ENCODE measurements around the gene UNC5C. TPM values are rescaled to one million over a fixed set of nuclear protein-coding genes. Genes with fewer than 3 reads are reported as not detected.

UNC5C gene
- total RNA-seq, 1 experiment from 2014 or later: 8.2 TPM

GRCh38 chr4:95494186-95494585 is 54.6 kb downstream of the UNC5C start:
- Histone ChIP-seq H3K36me3 (ENCODE audit: control insufficient read depth, insufficient read depth, low read length) (no peaks in the 10 kb centered on the region; the same call in 1 of the 2 replicates), H3K27ac (ENCODE audit: low read length) (no peak overlapping the region), H3K4me3 (ENCODE audit: low read depth in 2 of 2, low read length in 2 of 2) (no peak overlapping the region), H3K27me3 (ENCODE audit: control insufficient read depth, insufficient read depth, low read length) (no peaks in the 10 kb centered on the region), H3K9me3 (ENCODE audit: control insufficient read depth, insufficient read depth, low read depth, low read length) (no peaks in the 10 kb centered on the region), H3K4me1 (ENCODE audit: control insufficient read depth, insufficient read depth, low read length) (no peaks in the 10 kb centered on the region)
- BruUV-seq (replicated peaks): no TSS peak
- ATAC-seq (no peak), DNase-seq (ENCODE audit: low read depth, low spot score) (no peak)
- intact Hi-C loops (cut with micrococcal nuclease; ENCODE audit: unreplicated experiment): no loop called here
- no peak for TF ChIP-seq CTCF (IDR thresholded peaks at IDR 0.05)
- TF ChIP-seq SIN3A (IDR thresholded peaks at IDR 0.05; ENCODE audit: borderline replicate concordance, insufficient read depth, low read depth, low read length): no peak
- TF ChIP-seq TCF7L2 (IDR thresholded peaks at IDR 0.05; ENCODE audit: low read depth, low read length): no peak
- no peak for TF ChIP-seq REST (IDR thresholded peaks at IDR 0.05; ENCODE audit: insufficient read depth in 1 of 2, low read depth in 2 of 2, low read length in 1 of 2)
- CTCF ChIA-PET: no interaction called here
- in situ Hi-C loops (cut with HindIII; ENCODE audit: low pct_unique_long_range_greater_than_20kb, low sequenced_read_pairs): no loop called here
- POLR2A ChIA-PET: no interaction called here

GRCh38 chr4:95478679-95479078 is 70.1 kb downstream of the UNC5C start:
- no peak overlapping the region for H3K4me3 ChIP-seq (ENCODE audit: low read depth in 2 of 2, low read length in 2 of 2)
- BruUV-seq (replicated peaks): no TSS peak
- ChIA-PET CTCF (no interaction called here), POLR2A (no interaction called here)
- ATAC-seq (no peak), DNase-seq (ENCODE audit: low read depth, low spot score) (no peak)
- H3K9me3 ChIP-seq (ENCODE audit: control insufficient read depth, insufficient read depth, low read depth, low read length): no peaks in the 10 kb centered on the region
- no peaks in the 10 kb centered on the region for H3K27me3 ChIP-seq (ENCODE audit: control insufficient read depth, insufficient read depth, low read length)
- no peaks in the 10 kb centered on the region for H3K4me1 ChIP-seq (ENCODE audit: control insufficient read depth, insufficient read depth, low read length)
- no peaks in the 10 kb centered on the region for H3K36me3 ChIP-seq (ENCODE audit: control insufficient read depth, insufficient read depth, low read length)
- in situ Hi-C loops (cut with HindIII; ENCODE audit: low pct_unique_long_range_greater_than_20kb, low sequenced_read_pairs) (no loop called here), intact Hi-C loops (cut with micrococcal nuclease; ENCODE audit: unreplicated experiment) (no loop called here)
- TF ChIP-seq CTCF (IDR thresholded peaks at IDR 0.05): no peak
- no peak overlapping the region for H3K27ac ChIP-seq (ENCODE audit: low read length)

- ChIA-PET CTCF (no interaction called here), POLR2A (no interaction called here)
- no peaks in the 10 kb centered on the region for H3K9me3 ChIP-seq (ENCODE audit: control insufficient read depth, insufficient read depth, low read depth, low read length)
- no peak overlapping the region for H3K27ac ChIP-seq (ENCODE audit: low read length)
- in situ Hi-C loops (cut with HindIII; ENCODE audit: low pct_unique_long_range_greater_than_20kb, low sequenced_read_pairs): no loop called here
- H3K27me3 ChIP-seq (ENCODE audit: control insufficient read depth, insufficient read depth, low read length): no peaks in the 10 kb centered on the region
- H3K36me3 ChIP-seq (ENCODE audit: control insufficient read depth, insufficient read depth, low read length): no peaks in the 10 kb centered on the region
- DNase-seq (ENCODE audit: low read depth, low spot score): no peak
- ATAC-seq: no peak
- H3K4me3 ChIP-seq (ENCODE audit: low read depth in 2 of 2, low read length in 2 of 2): no peak overlapping the region
- intact Hi-C loops (cut with micrococcal nuclease; ENCODE audit: unreplicated experiment): no loop called here
- no TSS peak for BruUV-seq (replicated peaks)
- no peak for TF ChIP-seq POLR2AphosphoS5 (IDR thresholded peaks at IDR 0.05; ENCODE audit: low read depth, low read length)
- no peak for TF ChIP-seq REST (IDR thresholded peaks at IDR 0.05; ENCODE audit: insufficient read depth in 1 of 2, low read depth in 2 of 2, low read length in 1 of 2)
- TF ChIP-seq TCF7L2 (IDR thresholded peaks at IDR 0.05; ENCODE audit: low read depth, low read length): no peak
- no peak for TF ChIP-seq SIN3A (IDR thresholded peaks at IDR 0.05; ENCODE audit: borderline replicate concordance, insufficient read depth, low read depth, low read length)
- H3K4me1 ChIP-seq (ENCODE audit: control insufficient read depth, insufficient read depth, low read length): peaks cover 3% of the 10 kb centered on the region; the same call in 1 of the 2 replicates
Observed at GRCh38 chr4:95476121-95476520, 72.7 kb downstream of the UNC5C start.

Measured in Panc1 (cell line).